GM19035 (cell line): ENCODE results near the gene PRSS56.
"Not testable (repeated sequence)": the region's sequence is repeated elsewhere in the genome, so short reads cannot be mapped to it uniquely, and the experiment has no call there.

ENCODE experiments used
- ATAC-seq: cut with Tn5 transposase; IDR thresholded peaks from one replicate; pipeline ENCODE4 v1.9.1; 2021; ENCODE audit not compliant: unreplicated experiment

The PRSS56 gene

DNA sequence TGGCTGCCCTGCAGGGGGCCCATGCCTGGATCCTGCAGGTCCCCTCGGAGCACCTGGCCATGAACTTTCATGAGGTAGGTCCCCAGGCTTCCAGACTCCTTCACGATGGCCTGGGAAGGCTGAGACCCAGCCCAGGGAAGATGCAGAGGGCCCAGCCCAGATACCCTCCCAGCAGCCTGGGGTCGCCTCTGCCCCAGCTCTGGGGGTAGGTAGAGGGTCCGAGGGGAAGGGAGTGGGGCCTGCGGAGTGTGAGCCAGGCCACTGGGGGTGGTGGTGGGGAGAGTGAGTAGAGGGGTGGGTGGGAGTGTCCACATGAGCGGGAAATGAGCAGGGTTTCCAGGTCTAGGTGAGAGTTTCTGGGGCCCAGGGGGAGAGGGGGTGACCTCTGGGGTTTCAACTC, 4.6 kb downstream of the PRSS56 start:
- ATAC-seq: no peak

GRCh38 chr2:232525199-232525598, 5.0 kb downstream of the PRSS56 start:
- ATAC-seq: no peak

DNA sequence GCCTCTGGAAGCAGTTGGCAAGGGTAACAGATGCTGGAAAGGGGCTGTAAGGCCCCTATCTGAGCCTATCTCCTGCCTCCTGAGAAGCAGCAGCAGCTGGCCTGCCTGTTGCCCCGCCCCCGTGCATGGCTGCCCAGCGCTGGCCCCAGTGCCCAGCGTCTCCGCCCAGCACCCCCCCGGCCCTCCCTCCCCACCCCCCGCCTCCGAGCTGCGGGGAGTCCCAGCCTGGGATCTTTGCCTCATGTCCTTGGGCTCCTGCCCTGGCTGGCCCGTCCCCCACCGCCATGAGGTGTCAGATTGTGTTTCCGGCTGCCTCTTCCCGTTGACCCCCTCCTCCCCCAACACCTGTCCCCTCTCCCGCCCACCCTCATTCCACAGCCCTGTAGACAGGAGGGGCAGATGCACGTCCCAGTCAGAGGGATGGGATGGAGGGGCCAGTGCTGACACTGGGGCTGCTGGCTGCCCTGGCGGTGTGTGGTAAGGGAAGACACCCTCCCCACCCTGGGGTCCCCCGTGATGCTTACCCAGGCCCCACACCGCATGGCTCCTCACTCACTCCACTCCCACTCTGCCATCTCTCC, 5.7 kb downstream of the PRSS56 start, which contains the start of gene CHRND:
TSS of gene CHRND (plus strand) at position 370 of the 581 bp plus-strand sequence. CDS start at position 426, 56 bp downstream.
- ATAC-seq: no peak

- no peak for ATAC-seq
These were observed 6.3 kb downstream of the PRSS56 start for GRCh38 chr2:232526372-232526941.

DNA sequence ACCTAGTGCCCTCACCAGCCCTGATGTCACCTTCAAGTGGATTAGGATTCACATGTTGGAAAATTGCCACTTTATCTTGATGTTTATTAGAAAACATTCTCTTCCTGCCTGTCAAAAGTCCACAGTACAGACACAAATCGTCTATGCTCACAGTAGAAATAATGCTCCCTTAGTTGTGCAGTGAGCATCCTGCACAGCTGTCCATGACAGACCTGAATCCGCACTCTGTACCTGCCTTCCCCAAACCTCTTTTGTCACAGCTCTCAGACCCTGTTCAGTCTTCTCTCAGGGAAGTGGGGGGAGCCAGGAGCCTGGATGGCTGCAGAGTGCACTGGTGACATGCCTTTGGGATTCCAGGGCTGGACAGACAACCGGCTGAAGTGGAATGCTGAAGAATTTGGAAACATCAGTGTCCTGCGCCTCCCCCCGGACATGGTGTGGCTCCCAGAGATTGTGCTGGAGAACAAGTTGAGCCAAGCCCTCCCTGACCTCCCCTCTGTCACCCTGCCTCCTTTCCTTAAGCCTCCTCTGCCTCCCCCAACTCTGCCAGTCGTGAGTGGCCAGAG, 7.8 kb downstream of the PRSS56 start:
- no peak for ATAC-seq

- ATAC-seq: no peak
These were observed 8.7 kb downstream of the PRSS56 start for GRCh38 chr2:232528746-232529460.

DNA sequence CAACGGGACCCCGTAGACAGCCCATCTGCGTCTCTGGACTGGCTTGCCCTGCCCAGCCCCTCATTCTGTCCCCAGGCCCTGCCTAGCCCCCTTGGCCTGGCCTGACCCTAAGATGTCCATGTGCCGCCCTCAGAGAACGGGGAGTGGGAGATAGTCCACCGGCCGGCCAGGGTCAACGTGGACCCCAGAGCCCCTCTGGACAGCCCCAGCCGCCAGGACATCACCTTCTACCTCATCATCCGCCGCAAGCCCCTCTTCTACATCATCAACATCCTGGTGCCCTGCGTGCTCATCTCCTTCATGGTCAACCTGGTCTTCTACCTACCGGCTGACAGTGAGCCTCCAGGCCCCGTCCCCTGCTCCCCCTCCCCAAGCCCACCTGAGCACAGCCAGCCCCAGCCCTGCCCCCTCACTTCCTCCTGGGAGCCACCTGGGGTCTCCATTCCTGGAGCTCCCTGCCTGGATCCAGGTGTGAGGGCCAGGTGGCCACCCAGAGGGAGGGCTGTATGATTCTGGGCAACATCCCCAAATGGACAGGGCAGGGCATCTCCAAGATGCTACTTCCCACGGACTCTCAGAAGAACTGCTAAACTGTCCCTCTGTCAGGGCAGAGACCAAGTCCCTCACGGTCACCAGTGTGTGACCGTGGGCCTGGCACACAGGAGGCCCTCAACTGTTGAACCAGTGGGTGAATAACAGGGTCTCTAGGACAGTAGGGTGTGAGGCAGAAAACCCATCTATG, 9.8 kb downstream of the PRSS56 start:
- no peak for ATAC-seq

DNA sequence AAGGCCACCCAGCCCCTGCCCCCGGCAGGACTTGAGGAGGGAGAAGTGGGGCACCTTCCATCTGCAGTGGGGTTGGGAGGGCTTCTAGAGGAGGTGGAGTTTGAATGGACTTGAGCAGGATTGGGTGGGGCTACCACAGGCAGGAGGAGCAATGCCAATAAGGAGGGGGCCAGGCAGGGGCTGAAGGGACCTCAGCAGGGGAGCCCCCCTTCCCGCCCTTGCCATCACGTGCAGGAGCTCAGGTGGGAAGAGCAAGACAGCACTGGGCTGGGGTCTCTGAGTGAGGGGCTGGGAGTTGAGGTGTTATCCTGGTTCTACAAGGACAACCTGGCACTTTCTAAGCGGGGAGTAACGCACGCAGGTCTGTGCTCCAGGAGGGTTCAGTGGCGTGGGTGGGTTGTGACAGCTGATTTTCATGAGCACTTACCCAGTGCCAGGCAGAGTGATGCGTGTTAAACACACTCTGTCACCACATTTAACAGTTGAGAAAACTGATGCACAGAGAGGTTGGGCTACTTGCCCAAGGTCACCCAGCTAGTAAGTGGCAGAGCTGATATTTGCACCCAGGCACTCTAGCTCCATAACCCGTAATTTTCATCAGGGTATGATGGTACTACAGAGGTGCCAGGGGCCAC, 10.6 kb downstream of the PRSS56 start:
- ATAC-seq: no peak

- no peak for ATAC-seq
These were observed 12.2 kb downstream of the PRSS56 start for GRCh38 chr2:232532419-232532818.

GRCh38 chr2:232532821-232533220, 12.6 kb downstream of the PRSS56 start:
- ATAC-seq: not testable (repeated sequence)

DNA sequence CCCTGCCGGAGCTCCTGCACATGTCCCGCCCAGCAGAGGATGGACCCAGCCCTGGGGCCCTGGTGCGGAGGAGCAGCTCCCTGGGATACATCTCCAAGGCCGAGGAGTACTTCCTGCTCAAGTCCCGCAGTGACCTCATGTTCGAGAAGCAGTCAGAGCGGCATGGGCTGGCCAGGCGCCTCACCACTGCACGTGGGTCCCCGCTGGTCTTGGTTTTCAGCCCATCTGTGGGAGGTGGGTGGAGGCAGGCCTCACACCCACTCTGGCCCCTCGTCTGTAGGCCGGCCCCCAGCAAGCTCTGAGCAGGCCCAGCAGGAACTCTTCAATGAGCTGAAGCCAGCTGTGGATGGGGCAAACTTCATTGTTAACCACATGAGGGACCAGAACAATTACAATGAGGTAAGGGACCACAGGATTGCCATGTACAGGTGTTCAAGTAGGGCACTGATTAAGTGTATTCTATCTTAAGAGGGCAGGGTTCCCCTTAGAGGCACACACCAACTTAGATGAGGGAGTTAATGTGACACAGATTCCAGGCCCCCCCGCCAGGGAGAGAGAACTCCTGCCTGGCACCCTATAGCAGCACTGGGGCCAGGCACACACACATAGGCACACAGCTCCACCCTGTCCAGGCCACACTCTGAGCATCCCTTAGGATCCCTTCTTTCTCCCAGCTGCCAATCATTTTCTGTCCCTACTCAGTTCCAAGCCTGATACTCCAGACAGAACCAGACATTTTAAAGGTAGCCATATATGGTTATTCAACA, 13.9 kb downstream of the PRSS56 start:
- no peak for ATAC-seq

DNA sequence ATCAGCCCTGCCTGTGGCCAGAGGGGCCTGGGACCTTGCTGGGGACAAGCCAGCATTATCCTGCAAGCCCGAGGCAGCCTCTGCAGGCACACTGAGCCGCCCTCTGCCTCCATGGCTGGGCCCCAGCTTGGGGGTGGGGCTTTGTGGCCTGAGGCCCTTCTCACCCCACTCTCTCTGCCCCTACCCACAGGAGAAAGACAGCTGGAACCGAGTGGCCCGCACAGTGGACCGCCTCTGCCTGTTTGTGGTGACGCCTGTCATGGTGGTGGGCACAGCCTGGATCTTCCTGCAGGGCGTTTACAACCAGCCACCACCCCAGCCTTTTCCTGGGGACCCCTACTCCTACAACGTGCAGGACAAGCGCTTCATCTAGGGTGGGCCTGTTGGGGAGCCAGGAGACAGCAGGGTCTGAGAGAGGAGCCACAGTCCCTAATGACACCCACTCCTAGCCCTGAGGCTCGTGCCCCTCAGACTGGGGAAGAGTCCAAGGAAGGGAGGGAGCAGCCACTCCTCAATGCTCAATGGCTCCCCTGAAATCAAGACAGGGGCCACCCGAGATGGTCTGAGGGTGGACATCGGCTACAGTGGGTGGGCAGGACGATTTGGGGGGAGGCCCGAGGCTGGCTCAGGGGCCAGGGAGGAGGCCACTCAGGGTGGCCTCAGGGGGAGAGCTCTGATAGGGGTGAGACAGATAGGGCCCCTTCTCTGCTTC, 14.9 kb downstream of the PRSS56 start:
- ATAC-seq: no peak

DNA sequence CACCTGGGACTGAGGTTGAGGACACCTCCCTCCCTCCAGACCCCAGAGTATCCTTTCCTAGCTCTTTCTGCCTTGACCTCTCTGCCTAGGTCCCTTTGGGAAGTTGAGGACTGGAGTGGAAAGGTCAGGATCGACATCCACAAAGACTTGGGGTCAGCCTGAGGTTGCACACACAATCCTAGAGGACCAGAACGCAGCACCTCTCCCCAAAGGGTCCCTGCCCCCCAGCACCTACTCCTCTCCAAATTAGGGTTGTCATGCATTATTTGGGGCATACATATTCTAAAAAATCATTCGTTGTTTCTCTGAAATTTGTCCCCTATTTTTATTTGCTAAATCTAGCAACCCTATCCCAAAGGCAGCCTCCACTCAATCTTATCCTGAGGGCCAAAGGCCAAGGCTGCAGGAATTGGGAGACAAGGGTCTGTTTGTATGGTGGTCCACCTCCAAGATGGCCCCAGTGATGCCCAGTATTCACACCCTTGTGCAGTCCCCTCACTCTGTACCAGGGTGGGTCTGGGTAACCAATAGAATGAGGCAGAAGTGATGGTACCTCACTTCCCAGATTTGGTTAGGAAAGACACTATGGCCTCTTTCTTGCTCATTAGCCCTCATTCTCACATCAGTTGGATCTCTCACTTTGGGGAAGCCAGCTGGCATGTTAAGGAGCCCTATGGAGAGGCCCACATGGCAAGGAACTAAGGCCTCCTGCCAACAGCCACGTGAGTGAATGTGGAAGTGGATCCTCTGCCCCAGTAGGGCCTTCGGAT, 15.8 kb downstream of the PRSS56 start:
- no peak for ATAC-seq

- ATAC-seq: no peak
These were observed 16.9 kb downstream of the PRSS56 start for GRCh38 chr2:232537079-232537478.

DNA sequence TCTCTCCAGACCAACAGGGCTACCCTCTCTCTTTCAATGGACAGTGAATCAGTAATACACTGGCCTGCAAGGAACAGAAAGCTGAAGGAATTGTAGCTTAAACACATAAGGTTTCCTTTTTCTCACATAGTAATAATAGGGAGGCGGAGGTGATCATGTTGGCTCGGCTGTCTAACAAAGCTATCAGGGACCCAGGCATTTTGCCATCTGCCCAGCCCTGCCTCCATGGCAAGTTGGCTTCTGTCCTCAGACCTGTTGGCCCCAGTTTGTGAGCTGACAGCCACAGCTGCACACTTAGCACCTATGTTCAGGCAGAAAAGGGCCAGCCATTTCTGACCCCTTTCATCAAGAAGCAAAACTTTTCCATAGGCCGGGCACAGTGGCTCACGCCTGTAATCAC, 17.3 kb downstream of the PRSS56 start:
- ATAC-seq: no peak

GRCh38 chr2:232538671-232539070, 18.5 kb downstream of the PRSS56 start:
- no peak for ATAC-seq

- no peak for ATAC-seq
These were observed 19.4 kb downstream of the PRSS56 start, which contains the start of gene CHRNG for GRCh38 chr2:232539298-232540231. TSS of gene CHRNG (plus strand) at chr2:232539692. CDS start at chr2:232539748, 56 bp downstream.
